Suprapubic skin (tissue), 4 donors: ENCODE results near the gene S100A7A.

Experiments
- CTCF ChIP-seq, 2 donors: fragments of 200-600 bp in 1 of 2; fragments of 450-650 bp in 1 of 2; sonication (generic) in 1 of 2; IDR thresholded peaks; one replicate each; pipeline ENCODE4 v1.5.1; 2016 to 2019; ENCODE audit warnings: antibody characterized with exemption in 2 of 2, mild to moderate bottlenecking in 1 of 2, moderate library complexity in 1 of 2
- EP300 ChIP-seq: sonication (generic); formaldehyde crosslinking; IDR thresholded peaks from one replicate; pipeline ENCODE4 v1.6.1; 2017; ENCODE audit warnings: antibody characterized with exemption
- POLR2A ChIP-seq, 2 donors: fragments of 450-650 bp; IDR thresholded peaks; one replicate each; pipeline ENCODE4 v1.6.1; 2017; ENCODE audit warnings: antibody characterized with exemption in 2 of 2, mild to moderate bottlenecking in 2 of 2, moderate library complexity in 2 of 2
- POLR2AphosphoS5 ChIP-seq, 3 donors: sonication (generic); formaldehyde crosslinking; IDR thresholded peaks; one replicate each; pipeline ENCODE4 v1.6.1; 2017; ENCODE audit warnings: antibody characterized with exemption in 3 of 3

GRCh38 chr1:153384958-153385580 is 31.3 kb upstream of the S100A7A start:
- TF ChIP-seq CTCF (IDR thresholded peaks at IDR 0.05) (no peak), POLR2A (IDR thresholded peaks at IDR 0.05) (no peak), EP300 (no peak), POLR2AphosphoS5 (IDR thresholded peaks at IDR 0.05) (no peak)
